HCT116 (cell line): Measurements from ENCODE around the gene PLA2G2F.

ENCODE experiments used
- ATF3 ChIP-seq: IDR thresholded peaks from 2 replicates; pipeline ENCODE4 v1.6.1; 2012
- CBX3 ChIP-seq: IDR thresholded peaks from 2 replicates; pipeline ENCODE4 v1.6.1; 2012; ENCODE audit warnings: low read depth
- EZH2 ChIP-seq: fragments of 200-600 bp; sonication (generic); IDR thresholded peaks from 2 replicates; pipeline ENCODE4 v1.6.1; 2017; ENCODE audit warnings: antibody characterized with exemption, mixed run types
- FOSL1 ChIP-seq: IDR thresholded peaks from 2 replicates; pipeline ENCODE4 v1.6.1; 2012; ENCODE audit warnings: low read depth
- MAX ChIP-seq: IDR thresholded peaks from 2 replicates; pipeline ENCODE4 v1.6.1; 2012
- POLR2A ChIP-seq: IDR thresholded peaks from 2 replicates; pipeline ENCODE4 v1.7.0; 2011; ENCODE audit warnings: borderline replicate concordance; ENCODE audit not compliant: insufficient read depth, insufficient read length; ENCODE audit errors: extremely low read depth
- POLR2AphosphoS5 ChIP-seq: IDR thresholded peaks from 2 replicates; pipeline ENCODE4 v1.6.1; 2011; ENCODE audit warnings: mild to moderate bottlenecking, low read depth, low read length, moderate library complexity
- RAD21 ChIP-seq: IDR thresholded peaks from 2 replicates; pipeline ENCODE4 v1.6.1; 2012; ENCODE audit warnings: low read depth, mild to moderate bottlenecking
- REST ChIP-seq: IDR thresholded peaks from 2 replicates; pipeline ENCODE4 v1.6.1; 2012; ENCODE audit warnings: low read depth
- SP1 ChIP-seq: IDR thresholded peaks from 2 replicates; pipeline ENCODE4 v1.6.1; 2012; ENCODE audit warnings: low read depth
- YY1 ChIP-seq: IDR thresholded peaks from 2 replicates; pipeline ENCODE4 v1.6.1; 2011; ENCODE audit warnings: low read length, low read depth, moderate library complexity, mild to moderate bottlenecking; ENCODE audit not compliant: insufficient replicate concordance; ENCODE audit errors: extremely low read depth
- TF ChIP-seq, protein P1 (sequence below), 3 experiments: fragments of 200-600 bp in 1 of 3; sonication (generic) in 1 of 3; IDR thresholded peaks in 2 of 3; conservative IDR thresholded peaks in 1 of 3; 2 replicates each; pipeline ENCODE4 v1.5.1; 2012 to 2017; ENCODE audit warnings: low read depth in 2 of 3, low read length in 2 of 3, antibody characterized with exemption in 1 of 3, borderline replicate concordance in 1 of 3, control low read depth in 1 of 3, mild to moderate bottlenecking in 1 of 3, mixed read lengths in 1 of 3, mixed run types in 1 of 3, moderate library complexity in 1 of 3; ENCODE audit not compliant: insufficient read depth in 1 of 3

DNA sequence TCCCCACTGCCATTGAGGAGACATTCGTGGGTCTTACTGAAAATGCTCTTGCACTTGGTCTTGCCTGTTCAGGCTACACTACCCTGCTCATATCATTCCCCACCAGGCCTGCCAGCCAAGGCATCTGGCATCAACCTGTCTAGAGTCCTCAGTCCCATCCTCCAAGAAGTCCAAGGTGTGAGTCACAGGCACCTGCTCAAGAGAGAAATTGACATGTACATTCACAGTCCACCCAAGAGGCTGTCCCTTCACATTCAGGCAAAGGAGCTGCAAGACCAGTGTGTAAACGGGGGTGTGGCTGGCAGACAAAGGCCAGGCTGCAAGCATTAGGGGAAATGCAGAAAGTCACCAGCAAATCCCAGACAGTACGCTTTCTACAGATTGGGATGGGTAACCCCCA, 60.3 kb downstream of the PLA2G2F start:
- TF ChIP-seq POLR2A (no peak), POLR2AphosphoS5 (no peak), YY1 (no peak), REST (no peak), RAD21 (no peak), CBX3 (no peak), FOSL1 (no peak), EZH2 (no peak), ATF3 (no peak), MAX (no peak), SP1 (no peak)
- TF ChIP-seq, protein P1, sequence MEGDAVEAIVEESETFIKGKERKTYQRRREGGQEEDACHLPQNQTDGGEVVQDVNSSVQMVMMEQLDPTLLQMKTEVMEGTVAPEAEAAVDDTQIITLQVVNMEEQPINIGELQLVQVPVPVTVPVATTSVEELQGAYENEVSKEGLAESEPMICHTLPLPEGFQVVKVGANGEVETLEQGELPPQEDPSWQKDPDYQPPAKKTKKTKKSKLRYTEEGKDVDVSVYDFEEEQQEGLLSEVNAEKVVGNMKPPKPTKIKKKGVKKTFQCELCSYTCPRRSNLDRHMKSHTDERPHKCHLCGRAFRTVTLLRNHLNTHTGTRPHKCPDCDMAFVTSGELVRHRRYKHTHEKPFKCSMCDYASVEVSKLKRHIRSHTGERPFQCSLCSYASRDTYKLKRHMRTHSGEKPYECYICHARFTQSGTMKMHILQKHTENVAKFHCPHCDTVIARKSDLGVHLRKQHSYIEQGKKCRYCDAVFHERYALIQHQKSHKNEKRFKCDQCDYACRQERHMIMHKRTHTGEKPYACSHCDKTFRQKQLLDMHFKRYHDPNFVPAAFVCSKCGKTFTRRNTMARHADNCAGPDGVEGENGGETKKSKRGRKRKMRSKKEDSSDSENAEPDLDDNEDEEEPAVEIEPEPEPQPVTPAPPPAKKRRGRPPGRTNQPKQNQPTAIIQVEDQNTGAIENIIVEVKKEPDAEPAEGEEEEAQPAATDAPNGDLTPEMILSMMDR (IDR thresholded peaks at IDR 0.05 in 2 of 3, conservative IDR thresholded peaks at IDR 0.05 in 1 of 3; ENCODE audit: borderline replicate concordance in 1 of 3, insufficient read depth in 1 of 3, low read depth in 2 of 3, low read length in 2 of 3): no peak
